Mucosa of gallbladder (tissue), 1 donor: ENCODE data around the gene RGS3. TPM values are rescaled to one million over a fixed set of nuclear protein-coding genes. Genes with fewer than 3 reads are reported as not detected.

Experiments used
- DNase-seq: peaks from one replicate; pipeline ENCODE4 v3.0.0-alpha.2; 2020; ENCODE audit warnings: low spot score
- total RNA-seq: library from RNA; stranded (reverse); gene quantifications from one replicate; pipeline ENCODE4 v1.2.1, GENCODE V29; 2021
- donor health status: DM: no; HTN: no; CAD: no.

The RGS3 gene
- total RNA-seq, 1 donor from 2014 or later, result 142 TPM

DNA sequence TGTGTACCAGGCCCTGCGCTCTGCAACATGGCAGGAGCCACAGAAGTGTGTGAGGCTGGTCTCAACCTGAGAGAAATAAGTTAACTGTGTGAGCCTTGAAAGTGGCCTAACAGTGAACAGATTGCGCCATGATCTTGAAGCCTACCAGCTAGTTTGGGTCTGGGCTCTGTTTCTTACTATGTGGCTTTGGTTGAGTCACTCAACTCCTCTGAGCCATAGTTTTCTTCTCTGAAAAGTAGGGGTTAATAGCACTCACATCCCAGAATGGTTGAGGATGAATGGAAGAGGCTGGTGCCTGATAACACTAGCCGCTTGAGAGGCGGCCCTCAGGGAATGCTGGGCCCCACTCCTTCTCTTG is 121.5 kb downstream of the RGS3 start:
- DNase-seq, result no peak

DNA sequence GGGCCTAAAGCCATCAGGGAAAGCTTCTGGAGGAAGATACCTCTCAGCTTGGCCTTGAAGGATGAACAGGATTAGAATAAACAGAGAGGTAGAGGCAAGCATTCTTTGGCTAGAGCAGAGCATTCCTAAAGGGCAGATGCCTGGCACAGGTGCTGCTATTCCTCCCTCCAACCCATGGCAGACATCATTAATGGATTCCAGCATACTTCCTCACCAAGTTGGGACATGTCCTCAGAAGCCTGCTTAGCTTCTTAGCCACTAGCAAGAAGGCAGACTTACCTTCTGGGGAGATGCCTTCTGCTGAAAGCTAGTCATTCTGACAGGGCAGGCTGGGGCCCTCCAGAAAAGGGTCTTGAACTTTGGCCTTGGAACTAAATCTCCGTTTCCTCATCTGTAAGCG is 122.0 kb downstream of the RGS3 start:
- DNase-seq, result no peak

DNA sequence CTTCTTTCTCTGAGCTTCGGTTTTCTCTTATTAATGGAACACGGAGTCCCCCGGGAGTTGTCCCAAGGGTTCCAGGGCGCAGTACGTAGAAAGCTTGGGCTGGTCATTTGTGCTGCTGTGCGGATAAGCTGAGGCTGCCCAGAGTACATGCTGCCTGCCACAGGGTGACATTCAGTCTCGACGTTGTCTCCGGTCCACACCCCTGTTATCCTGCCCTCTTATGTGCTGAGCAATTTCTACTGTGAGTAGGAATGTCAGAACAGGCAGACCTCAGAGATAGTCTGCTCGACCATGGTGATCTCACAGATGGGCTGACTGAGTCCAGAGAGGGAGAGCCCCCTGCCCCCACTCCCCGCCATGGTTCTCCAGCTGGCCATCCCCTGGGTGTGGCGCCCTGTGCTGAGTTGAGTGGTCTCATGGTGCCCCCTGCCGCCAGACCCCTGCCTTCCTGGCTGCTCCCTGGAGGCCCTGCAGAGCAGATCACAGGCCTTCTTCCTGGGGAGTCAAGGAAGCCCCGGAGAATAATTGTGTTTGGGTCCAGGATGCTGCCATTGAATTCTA is 124.0 kb downstream of the RGS3 start:
- DNase-seq, result no peak

DNA sequence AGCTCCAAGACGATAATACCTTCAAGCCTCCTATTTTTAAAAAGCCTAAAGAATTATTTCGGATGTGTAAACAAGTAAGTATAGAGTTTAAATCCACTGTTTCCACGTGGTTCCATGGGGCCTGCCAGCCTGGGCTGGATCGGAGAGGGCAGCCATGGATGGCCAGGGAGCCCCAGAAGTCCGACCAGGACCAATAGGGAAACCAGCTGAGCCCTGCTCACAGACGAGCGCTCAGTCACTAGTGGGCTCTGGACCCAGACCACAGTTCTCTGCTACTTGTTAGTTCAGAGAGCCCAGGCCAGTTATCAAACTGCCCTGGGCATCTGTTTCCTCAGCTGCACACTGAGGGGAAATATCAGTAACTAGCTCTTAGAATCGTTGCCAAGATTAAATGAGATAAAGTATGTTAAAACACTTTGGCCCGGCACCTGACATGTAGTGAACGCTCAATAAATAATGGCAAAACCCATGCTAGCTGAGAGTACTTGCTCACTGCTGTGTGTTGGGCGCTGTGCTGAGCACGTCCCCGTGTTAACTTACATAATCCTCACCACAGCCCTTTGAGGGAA is 124.8 kb downstream of the RGS3 start:
- no peak for DNase-seq

DNA sequence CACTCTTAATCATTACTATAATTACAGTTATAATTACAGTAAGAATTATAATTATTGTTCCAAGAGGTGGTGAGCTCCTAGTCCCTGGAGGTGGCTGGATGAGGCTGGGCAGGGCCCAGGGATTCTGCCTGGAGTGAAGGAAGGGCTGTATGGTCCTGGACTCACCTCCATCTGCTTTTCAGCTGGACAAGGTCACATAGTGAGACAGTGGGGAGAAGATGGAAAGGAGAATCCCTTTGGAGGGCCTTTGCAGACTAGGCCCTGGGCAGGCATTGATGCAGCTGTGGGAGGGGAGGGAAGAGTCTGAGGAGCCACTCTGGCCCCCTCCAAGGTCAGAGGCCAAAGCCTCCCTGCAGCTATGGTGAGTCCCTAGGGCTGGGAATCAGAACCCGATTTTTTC is 125.4 kb downstream of the RGS3 start:
- no peak for DNase-seq

DNA sequence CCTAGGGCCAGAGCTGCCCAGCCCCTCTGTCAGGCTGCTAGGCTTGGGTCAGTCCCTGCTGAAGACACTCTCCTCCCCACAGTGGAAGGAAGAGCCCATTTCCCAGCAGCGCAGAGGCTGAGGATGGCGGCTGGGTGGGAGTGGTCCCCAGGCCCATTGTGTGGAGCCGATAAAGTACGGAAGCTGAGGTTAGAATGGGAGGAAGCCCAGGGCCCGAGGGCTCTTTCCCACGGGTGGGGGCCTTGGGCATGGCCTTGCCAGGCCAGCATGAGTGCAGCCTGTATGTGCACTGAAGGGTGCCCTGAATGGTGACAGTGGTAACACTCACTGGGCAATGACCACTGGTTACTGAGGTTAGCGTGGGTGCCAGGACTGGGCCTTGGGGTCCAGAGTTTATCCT is 125.9 kb downstream of the RGS3 start:
- DNase-seq, result no peak

DNA sequence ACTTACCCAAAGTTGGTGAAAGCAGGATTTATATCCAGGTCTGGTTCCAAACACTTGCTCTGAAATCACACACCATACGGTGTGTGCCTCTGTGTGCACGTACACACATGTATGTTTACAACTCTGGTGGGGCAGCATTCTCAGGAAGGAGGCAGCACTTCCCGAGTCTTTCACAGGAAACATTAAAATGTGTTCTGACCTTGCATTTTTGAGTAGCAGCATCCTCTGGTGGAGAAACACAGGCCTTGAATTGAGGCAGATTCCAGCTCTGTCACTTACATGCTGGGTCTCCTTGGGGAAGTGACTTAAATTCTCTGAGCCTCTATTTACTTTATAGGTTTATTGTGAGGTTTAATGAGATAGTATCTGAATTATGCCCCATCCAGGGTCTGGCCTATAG is 126.4 kb downstream of the RGS3 start:
- no peak for DNase-seq

DNA sequence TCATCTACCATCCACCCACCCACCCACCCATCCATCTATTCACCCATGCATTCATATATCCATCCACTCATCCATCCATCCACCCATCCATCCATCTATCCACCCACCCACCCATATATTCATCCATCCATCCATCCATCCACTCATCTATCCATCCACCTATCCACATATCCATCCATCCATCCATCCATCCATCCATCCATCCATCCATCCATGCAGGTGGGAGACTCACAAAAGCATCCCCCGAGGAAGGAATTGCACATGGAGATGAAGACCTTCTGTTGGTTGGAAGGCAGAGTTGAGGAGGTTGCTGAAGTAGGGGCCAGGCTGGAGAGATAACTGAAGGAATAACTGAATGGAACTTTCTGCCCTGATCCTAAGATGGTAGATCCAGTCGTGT is 126.9 kb downstream of the RGS3 start:
- no peak for DNase-seq

DNA sequence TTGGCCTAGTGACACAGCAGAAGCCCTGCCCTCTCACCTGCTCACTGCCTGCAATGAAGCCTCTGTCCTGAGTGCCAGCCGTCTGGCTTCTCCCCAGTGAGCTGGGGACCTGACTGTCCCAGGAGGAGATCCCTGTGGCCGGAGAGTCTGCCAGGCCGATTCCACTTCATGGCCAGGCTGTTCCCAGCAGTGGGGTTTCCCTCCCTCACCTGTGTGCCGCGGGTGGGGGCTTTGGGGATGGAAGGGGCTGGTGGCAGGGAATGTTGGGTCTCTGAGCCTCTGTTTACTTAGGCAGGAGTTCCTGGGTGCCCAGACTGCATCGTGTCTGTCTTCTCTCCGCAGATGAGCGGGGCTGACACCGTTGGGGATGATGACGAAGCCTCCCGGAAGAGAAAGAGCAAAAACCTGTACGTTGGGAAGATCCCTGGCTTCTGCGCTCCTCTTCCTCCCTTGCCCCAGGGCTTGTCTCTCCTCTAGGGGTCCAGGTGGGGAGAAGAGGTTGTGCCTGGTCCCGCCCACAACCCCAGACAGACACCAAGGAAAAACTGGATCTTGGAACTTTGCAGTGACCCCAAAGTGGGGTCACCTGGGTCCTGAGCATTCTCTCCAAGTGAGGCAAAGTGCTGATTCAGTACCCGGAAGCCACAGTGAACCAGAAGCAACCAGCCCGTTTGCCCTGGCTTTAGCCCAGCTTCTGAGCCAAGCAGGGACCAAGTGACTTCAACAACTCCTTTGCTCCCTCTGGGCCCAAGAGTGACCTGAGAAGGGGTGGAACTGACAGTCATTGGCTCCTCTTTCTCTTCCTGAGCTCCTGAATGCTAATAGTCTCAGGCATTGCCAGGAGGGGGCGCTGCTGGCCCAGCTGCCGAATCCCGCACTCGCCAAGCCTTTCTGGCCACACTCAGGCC is 127.7 kb downstream of the RGS3 start:
- DNase-seq, result peak; percentile 89

DNA sequence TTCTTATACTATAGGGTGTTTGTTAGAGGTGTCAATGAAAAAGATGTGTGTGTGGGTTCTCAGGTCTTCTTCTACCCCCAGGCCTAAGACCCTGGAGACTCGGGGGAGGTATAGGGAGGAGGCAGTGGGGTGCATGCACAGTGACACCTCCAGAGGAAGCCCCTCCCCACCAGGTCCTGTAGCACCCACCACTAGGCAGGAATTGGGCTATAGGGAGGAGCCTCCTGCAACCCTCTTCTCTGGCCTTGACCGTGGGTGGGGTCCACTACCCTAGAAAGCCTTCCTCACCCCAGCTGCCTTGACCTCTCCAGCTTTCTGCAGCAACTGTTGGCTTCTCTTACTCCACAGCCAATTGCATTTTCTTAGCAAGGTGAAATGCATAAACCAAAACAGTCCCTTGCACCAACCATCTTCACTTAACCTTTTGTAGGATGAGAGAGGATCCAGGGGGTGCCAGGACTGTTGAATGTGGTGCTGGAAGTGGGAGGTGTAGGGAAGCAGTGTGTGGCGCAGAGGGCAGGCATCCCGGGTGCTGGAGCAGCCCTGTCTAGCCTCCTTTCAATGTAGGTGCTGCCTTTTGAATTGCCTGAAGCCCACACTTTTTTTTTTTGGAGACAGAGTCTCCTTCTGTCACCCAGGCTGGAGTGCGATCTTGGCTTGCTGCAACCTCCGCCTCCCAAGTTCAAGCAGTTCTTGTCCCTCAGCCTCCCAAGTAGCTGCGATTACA is 128.5 kb downstream of the RGS3 start:
- DNase-seq, result no peak

DNA sequence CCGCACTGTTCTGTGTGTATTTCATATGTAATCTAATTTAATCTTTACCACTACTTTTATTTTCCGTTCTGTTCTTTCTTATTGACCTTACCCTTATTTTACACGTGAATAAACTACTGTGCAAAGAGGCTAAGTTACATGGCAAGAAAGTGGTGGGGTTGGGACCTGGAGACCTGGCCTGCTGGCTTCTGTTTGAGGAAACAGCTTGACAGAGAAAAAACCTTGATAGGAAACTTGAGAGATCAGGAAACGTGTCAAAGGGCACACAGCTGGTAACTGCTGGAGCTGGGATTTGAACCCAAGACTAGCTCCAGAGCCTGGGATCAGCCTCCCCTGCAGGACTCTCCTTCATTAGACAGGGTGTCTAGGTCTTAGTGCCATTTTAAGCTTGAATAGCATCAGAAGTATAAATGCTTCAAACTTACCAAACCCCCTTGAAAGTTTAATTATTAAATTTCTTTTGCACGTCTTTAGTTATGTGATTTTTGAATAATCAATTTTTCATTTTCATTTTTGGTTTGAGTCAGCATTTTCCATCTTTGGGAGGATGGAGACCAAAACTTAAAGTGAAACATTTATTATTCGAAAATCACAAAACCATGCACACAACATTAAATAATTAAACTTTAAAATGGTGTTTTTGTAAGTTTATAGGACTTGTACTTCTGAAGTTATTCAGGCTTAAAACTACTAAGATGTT is 129.5 kb downstream of the RGS3 start:
- DNase-seq, result no peak

DNA sequence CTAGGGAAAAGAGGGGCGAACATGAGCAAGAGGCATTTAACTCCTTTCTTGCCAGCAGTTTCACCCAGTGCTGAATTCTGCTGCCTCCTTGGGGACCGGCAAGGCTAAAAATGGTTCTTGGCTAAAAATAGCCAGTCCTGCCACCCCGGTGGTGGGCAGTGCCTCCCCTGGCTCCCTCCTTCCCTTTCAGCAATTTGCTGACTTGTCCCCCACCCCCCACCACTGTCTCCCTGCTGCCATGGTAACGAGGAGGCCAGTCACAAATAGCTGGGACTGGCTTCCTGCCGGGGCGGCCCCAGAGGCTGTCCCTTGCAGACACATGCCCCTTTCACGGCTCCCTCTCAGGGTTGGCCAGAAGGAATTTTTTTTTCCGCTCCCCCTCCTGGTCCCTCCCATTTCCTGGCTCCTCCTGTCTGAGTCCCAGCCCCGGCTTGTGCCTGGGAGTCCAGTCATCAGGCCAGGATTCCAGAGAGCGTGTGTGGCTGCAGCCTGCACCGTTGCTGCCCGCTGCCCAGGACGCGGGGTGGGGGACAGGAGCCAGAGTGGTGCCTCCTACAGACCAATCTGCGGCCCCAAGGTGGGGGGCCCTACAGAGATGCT is 130.3 kb downstream of the RGS3 start:
- peak; percentile 93 for DNase-seq

DNA sequence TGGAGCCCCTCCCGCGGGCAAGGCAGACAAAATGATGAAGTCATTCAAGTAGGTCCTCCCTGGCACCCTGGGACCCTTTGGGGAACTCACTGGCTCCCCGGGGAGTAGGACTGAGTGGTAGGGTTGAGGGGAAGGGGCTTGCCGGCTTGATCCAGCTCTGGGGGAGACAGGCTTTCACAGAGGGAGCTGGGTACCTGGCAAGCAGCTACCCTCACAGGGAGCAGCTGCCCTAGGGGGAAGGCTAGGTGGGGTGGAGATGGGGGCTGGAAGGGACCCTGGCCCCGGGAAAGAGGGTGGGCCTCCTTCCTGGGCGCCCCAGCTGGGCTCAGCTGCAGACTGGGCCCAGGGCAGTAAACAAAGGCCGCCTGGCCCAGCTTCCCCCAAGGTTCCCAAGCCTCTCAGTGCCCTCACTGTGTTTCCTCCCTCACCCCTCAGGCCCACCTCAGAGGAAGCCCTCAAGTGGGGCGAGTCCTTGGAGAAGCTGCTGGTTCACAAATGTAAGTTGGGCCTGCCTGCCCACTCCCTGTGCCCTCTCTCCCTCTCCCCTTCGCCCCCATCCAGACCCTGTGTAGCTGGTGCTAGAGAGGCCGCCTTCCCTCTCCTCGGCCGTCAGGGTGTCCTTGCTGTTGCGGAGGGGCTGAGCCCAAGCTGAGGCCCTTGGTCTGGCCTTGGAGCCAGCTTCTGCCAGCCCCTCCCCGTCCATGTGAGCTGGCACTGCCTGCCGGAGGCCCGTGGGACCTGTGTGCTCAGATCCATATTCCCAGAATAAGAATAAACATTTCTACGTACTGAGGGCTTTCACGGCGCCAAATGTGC is 131.2 kb downstream of the RGS3 start:
- no peak for DNase-seq

DNA sequence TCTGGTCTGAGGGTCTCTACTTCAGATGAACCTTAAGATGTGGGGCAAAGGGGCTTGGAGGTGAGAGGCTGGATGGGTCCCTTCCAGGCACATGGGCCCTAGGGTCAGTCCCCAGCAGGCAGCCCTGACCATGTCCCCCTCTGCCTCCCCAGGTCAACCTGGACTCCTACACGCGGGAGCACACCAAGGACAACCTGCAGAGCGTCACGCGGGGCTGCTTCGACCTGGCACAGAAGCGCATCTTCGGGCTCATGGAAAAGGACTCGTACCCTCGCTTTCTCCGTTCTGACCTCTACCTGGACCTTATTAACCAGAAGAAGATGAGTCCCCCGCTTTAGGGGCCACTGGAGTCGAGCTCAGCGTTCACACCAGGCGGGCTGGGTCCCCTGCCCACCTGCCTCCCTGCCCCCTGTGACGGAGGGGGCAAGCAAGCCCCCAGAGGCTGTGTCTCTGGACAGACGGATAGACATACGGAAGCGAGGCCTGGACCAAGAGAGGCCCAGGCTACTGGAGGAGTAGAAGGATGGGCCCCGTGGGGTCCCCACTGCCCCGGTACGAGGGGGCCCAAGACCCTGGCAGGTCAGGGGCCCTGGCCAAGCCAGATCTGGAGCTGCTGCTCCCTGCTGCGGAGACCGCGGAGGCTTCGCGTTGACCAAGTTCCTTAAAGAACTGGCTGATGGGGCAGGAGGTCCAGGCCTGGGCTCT is 133.2 kb downstream of the RGS3 start:
- DNase-seq, result no peak

DNA sequence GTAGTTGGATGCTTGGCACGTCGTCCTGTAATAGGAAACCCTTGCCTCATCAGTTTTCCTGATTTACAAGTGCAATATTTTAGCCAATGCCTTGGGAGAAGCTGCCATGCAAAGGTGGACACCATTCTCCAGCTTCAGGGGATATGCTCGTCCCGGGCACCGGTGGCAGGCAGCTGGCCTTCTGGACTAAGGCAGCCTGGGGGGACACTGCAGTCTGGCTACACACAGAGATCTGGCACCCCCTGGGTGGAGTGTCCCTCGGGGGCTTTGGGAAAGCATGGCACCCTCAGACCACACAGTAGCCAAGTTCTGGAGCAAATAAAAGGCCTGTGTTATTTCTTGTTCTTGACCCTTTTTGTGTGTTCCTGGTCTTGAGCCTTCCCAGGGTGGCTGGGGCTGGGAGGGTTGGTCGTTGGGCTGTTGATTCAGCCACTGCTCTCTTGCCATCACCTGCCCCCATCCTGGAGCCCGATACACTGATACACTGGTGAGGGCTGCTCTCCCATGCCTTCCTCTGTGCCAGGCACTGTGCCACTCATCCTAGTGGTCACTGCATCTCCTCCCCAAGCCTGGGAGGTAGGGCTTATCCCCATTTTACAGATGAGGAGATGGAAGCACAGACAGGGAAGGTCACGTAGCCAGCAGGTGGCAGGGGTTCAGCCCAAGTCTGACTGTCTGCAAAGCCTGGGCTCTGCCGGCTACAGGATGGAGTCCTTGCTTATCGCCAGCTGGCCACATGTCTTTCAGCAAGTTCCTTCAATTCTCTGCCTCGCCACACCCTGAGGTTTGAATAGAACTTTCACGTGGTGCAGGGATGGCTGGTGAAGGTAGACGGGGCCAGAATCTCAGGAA is 134.1 kb downstream of the RGS3 start:
- DNase-seq, result no peak

DNA sequence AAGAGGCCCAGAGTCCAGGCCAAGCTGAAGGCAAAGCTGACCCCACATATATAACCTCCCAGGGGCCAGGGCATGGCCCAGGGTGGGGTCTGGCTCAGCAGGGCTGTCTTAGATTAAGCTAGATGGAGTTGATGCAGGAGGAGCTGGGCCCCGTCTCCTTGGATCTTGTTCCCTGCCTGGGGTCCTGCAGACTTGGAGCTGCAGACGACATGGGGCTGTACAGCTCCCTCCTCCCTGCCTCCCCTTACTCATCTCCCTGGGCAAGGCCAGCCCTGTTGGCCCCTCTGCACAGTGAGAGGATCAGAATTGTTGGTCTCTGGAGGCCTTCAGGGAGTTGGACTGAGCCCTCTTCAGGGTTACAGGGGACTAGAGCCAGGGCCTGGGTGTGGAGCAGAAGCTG is 134.9 kb downstream of the RGS3 start:
- no peak for DNase-seq

DNA sequence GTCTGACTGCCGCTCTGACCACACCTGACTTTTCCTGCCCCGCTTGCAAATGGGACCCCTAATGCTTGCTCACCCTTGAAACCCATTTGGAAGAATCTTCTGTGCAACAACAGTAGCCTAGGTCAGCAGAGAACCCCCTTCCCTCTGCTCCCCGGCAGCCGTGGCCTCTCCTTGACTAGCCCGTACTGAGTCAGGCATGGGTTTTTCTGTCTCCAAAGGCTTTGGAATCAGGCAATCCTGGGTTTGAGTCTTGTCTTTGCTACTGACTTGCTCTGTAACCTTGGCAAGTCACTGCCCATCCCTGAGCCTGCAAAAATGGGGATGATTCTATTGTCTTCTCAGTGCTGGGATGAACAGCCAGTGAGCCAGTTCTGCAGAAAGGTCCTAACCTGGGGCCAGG is 135.4 kb downstream of the RGS3 start:
- no peak for DNase-seq

DNA sequence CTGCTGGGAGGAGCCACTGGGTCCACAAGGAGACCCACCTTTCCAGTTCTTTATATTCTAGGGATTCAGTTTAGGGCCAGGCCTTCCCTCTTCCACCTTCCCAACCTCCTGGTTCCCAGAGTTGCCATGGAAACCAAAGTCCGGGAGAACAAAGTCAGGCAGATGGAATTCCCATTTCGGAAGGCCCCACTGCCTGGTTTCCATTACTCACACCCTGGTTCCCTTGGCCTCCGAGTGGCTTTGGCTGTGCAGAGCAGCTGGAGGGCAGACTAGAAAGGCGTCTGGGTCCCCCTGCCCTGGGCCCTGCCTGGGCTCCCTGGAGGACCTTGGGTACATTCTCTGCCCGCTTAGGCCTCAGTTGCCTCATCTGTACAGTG is 136.1 kb downstream of the RGS3 start:
- no peak for DNase-seq
